GM12878 (cell line): ENCODE results near the gene IL32.

Source experiments
- ATF3 ChIP-seq: IDR thresholded peaks from 2 replicates; pipeline ENCODE4 v1.6.1; 2011; ENCODE audit warnings: low read depth, mild to moderate bottlenecking, low read length, moderate library complexity, borderline replicate concordance; ENCODE audit errors: extremely low read depth
- BHLHE40 ChIP-seq, 2 experiments: fragments of 450-650 bp in 1 of 2; IDR thresholded peaks; 2 replicates each; pipeline ENCODE4 v1.6.1; 2011 to 2017; ENCODE audit warnings: low read depth in 2 of 2, borderline replicate concordance in 1 of 2, improper control_type of control experiment in 1 of 2, low read length in 1 of 2, mild to moderate bottlenecking in 1 of 2
- ZBED1 ChIP-seq: IDR thresholded peaks from 2 replicates; pipeline ENCODE4 v1.6.1; 2016; ENCODE audit warnings: borderline replicate concordance
- TF ChIP-seq, protein P1 (sequence below): fragments of 450-650 bp; IDR thresholded peaks from 2 replicates; pipeline ENCODE4 v1.6.1; 2014; ENCODE audit warnings: mild to moderate bottlenecking

DNA sequence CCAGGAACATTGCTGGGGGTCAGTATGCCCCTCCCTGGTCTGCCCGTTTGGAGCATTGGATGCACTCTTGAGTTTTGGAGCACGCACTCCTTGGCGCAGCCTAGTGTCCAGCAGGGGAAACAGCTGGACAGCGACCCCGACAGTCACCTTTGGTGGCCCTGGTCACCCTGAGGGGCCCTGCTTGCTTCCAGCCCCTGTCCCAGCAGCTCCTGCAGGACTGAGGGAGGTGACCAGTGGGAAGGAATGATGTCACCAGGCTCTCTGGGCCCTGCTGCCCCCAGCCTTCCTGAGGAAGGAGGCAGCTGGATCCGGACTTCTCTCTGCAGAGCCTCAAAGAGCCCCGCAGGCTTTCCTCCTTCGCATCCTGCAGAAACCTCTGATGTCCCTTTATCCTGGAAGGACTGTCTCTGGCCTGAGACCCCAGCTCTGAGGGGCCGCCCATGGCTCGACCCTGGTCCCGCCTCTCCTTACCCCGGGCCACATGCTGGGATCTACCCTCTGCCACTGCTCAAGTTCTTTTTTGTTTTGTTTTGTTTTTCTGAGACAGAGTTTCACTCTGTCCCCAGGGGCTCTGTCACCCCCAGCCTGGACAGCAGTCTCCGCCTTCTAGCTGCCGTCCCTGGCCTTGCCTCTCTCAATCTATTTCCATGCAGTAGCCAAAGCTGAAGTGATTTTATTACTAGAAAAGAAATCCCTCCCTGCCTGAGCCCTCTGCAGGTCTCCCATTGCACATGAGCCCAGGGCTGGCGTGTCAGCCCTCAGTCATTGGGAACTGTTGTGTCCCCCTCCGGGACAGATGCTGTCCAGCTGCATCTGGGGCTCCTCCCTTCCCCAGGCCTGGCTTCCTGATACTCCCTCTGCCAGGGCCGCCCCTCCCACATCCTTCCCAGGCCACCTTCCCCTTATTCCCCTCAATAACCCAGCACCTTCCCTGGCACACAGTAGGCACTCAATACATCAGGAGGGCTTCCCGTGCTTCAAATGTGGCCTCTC lies 22.1 kb downstream of the IL32 start:
- TF ChIP-seq ATF3 (no peak), BHLHE40 (IDR thresholded peaks at IDR 0.05; ENCODE audit: borderline replicate concordance in 1 of 2, low read depth in 2 of 2, low read length in 1 of 2) (no peak), ZBED1 (no peak)
- TF ChIP-seq, protein P1, sequence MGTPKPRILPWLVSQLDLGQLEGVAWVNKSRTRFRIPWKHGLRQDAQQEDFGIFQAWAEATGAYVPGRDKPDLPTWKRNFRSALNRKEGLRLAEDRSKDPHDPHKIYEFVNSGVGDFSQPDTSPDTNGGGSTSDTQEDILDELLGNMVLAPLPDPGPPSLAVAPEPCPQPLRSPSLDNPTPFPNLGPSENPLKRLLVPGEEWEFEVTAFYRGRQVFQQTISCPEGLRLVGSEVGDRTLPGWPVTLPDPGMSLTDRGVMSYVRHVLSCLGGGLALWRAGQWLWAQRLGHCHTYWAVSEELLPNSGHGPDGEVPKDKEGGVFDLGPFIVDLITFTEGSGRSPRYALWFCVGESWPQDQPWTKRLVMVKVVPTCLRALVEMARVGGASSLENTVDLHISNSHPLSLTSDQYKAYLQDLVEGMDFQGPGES, result no peak
